Globus pallidus (tissue), 1 donor: Measurements from ENCODE around the gene CEP170.
A peak's percentile ranks its signal among the peaks of the same experiment; 100 is the strongest.
"Not testable (repeated sequence)": the region's sequence is repeated elsewhere in the genome, so short reads cannot be mapped to it uniquely, and the experiment has no call there.

Experiments used
- DNase-seq: peaks from one replicate; pipeline ENCODE4 v3.0.0-alpha.2; 2015; ENCODE audit warnings: low spot score

The CEP170 gene

DNA sequence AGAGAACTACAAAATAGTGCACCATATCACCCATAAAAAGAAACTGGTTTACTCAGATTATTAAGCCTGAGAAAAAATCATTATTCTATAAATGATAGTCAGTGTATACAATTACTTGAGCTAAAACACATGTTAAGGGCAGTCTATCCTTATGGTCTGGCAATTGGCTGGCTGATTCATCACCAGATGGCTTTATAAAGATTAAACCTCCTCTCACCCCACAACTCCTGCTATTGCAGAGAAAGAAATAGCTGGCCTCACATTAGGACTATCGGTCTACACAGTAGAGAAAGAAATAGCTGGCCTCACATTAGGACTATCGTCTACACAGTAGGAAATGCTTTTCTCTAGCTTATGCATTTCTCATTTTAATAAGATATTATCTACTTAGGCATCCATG lies 21.2 kb downstream of the CEP170 start:
- no peak for DNase-seq

DNA sequence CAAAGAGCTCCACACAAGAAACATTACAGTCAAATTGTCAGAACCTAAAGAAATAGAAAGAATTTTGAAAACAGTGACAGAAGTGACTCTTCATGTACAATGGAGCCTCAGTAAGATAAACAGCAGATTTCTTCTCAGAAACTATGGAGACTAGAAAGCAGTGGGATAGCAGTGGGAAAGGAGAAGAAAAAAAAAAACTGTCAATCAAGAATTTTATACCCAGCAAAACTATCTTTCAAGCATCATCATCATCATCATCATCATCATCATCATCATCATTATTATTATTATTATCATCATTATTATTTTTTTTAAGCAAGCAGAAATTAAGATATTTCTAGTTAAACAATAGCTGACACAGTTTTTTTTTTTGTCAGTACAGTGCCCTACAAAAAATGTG lies 24.2 kb downstream of the CEP170 start:
- no peak for DNase-seq

DNA sequence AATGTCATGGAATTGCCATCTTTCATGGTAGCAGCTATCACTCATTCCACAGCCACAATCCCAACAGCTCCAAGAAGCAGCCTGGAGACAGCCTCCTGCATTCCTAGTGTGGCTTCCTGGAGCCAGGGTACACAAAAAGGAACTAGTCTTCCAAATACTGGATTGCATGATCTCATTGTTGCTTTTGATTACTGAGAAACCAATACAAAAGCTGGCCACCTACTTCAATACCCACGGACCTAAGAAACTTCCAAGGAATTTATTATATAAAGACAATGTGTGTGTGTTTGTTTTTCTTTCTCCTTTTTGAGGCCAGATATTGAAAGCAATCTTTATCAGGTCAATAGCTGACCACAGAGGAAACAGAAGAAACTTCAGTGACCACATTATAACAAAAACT lies 25.6 kb downstream of the CEP170 start:
- no peak for DNase-seq

DNA sequence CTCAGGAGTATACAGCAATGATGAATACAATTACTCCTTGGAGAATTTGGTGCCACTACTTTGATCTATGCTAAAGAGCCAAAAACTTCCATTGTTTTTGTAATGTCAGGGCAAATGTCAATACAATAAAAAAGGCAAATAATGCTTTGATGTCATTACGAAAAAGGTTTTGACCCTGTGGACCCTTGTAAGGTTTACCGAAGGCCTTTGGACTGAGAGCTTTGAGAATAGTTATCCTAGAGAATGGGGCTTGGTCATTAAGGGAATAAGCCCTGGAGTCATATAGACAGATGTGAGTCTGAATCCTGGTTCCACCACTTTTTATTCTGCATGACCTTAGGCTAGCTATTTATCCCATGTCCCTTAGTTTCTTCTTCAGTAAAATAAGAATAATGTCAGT lies 27.5 kb downstream of the CEP170 start:
- DNase-seq, result no peak

DNA sequence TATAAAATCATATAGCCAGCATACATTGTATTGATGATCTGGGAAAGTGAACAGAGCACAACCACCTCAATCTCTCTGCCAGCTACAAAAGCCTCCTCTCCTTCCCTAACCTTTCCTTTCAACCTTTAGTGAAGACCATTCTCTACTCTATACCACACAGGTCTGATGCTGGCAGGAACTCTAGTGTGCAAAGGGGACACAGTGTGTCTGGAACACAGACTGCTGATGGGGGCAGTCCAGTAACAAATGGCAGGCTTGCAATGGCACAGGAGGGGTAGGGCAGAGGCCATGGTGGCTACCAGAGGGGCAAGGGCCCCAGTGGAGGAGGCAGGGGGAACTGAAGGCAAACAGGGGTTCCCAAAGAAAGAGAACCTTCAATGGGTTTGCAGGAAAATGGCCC lies 37.0 kb downstream of the CEP170 start:
- no peak for DNase-seq

DNA sequence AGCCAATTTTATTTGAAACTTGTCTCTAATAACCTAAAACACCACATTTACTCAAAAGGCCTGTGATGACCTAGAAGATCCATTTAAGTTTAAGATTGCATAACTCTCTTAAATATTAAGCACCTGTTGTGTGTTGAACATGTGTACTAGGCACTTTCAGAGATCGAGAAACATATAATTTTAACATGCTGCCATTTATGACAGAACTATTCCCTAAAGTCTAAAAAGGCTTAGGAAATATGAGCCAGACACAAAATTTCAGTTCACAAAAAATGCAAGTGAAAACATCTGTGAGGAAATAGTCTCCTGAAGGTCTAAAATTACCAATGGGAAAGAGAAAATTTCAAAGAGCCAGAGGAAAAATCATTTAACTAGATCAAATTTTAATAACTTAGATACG lies 37.7 kb downstream of the CEP170 start:
- no peak for DNase-seq

DNA sequence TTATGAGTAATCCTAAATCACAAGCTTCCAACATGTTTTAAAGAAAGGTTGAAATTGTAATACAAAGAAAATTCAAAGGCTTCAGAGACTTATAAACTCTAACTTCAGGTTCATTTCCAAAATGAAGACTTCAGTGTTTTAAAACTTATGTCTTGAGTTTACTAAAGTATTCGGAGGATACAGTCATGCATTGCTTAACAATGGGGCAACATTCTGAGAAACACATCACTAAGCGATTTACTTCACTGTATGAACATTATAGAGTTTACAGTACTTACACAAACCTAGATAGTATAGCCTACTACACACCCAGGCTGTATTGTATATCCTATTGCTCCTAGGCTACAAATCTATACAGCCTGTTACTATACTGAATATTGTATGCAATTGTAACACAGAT lies 38.3 kb downstream of the CEP170 start:
- no peak for DNase-seq

DNA sequence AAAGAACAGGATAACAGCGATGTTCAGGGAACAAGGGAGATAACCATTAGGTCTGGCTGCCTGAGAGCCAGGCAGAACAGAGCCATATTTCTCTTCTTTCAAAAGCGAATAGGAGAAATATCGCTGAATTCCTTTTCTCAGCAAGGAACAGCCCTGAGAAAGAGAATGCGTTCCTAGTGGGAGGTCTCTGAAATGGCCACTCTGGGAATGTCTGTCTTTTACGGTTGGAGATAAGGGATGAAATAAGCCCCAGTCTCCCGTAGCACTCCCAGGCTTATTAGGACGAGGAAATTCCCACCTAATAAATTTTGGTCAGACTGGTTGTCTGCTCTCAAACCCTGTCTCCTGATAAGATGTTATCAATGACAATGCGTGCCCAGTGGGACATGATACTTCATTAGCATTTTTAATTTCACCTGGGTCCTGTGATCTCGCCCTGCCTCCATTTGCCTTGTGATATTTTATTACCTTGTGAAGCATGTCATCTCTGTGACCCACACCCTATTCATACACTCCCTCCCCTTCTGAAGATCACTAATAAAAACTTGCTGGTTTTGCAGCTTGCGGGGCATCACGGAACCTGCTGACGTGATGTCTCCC lies 39.7 kb downstream of the CEP170 start:
- not testable (repeated sequence) for DNase-seq

DNA sequence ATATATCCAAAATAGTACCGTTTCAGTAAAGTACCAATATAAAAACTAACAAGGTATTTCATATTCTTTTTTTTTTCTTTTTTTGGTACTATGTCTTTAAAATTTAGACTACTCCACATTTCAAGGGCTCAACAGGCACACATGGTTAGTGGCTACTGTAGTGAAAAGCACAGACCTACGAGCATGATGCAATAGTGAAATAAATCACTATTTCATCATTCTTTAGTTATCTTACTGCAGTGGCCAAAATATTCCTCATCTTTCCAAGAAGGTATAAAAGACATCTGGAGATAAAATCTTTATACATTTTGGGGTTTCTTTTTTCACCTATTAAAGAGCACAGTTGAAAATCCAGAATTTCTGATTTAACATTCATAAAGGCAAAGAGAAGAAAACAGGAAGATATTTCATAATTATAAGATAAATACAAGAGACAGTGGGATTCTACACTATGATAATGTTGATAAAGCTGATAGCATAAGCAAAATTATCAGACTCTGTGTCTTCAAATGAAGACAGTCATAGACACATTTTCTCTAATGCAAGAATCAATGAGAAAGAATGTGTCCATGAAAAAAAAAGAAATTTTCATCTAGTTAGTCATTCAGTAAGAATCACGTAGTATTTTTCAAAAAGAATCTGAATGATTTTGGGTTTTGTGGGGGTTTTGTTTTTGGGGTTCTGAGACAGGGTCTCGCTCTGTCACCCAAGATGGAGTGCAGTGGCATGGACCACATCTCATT lies 41.9 kb downstream of the CEP170 start:
- no peak for DNase-seq

DNA sequence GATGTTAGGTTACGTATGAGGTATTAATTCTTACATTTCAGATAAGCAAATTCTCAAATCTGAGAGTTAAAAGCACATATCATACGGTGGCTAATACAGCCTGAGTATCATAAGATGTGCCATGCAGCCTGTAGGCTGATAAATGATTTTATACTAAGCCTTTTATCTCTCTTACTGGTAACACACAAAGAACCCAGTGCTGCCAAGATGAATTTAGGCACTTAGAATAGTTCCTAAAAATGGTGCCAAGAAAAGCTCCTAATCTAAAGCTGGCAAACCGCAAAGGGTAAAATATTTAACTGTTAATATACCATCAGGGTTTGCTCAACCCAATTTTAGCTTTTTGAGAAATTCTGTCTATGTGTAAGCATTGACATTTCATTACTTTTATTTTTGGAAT lies 43.1 kb downstream of the CEP170 start:
- DNase-seq, result not testable (repeated sequence)

DNA sequence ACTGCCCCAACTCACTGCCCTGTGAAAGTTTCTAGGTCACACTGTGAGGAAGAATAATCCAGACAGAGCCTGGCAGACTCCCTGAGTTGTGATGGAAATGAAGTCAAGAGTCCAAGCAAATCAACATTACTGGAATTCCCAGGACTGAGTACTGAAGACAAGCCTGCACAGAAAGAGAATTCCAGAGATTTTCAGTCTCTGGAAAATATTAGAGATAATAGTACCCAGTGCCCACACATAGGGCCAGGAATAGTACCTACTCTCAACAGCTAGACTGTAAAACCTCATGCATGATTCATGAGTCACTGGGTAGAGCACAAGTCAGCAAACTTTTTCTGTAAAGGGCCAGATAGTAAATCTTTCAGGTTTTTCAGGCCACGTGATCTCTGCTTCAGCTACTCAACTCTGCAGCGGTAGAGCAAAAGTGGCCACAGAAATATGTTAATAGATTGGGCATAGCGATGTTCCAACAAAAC lies 50.0 kb downstream of the CEP170 start:
- not testable (repeated sequence) for DNase-seq

DNA sequence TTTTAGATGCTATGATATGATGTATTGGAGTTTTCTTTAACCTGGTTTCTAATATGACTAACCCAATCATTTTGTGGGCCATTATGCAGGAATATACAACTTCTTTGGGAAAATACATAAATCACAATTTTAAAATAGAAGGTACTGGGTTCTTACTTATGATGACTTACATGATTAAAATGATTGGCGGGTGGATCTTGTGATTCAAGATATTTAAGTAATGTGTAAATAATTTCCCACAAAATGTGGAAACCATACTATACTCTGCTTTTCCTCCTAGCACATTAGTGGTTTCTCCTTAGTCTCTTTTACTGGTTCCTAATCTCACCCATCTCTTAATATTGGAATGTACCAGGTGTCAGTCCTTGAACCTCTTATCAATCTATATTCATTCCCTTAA lies 50.7 kb downstream of the CEP170 start:
- not testable (repeated sequence) for DNase-seq

DNA sequence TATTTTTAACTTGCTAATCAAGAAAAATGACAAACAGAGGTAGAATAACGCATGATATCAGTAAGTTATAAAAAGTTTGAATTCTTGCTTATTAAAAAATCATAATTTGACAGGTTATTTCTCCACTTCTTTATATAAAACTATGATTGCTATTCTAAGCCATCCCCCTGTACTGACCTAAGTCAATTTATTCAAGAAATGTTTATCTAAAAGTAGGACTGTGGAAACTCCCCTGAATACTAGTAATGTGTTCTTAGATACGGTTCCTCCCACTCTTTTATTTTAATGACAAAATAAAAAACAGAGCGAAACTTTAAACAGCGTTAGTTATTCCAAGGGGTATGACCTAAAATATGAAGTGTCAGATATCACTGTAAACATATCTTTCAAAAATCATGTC lies 51.9 kb downstream of the CEP170 start:
- not testable (repeated sequence) for DNase-seq

DNA sequence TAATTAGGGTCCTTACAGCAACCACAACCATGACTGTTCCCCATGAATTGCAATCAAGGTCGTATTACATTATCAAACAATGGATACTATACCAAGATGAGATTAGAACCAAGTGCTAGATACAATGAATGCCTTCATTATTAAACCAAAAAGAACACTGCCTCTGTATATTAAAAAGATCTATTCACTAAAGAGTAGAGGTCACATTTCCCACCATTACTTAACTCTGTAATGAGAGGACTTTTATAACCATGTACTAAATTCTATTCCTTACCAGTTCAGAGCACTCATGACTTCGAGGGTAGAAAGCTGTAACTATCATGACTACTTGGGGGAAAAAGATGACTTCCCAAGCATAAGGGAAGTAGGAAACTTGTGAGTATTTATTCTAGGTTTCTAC lies 53.8 kb downstream of the CEP170 start:
- DNase-seq, result not testable (repeated sequence)

DNA sequence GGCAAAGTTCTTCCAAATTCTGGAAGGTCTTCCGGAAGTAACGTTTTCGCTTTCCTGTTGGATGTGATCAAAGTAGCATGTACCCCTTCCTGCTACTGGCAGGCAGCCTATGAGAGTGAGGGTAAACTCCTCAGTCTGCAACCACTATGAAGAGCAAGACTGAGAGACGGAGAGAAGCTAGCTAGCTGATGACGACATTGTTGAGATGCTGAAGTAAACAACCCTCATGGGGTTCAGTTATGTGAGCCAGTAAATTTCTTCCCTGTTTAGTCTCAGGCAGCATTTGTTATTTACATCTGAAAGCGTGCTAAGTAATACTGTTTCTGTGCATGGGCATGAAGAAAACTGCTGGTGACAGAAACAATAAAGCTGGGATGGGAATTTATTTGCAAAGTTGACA lies 57.6 kb downstream of the CEP170 start:
- not testable (repeated sequence) for DNase-seq

DNA sequence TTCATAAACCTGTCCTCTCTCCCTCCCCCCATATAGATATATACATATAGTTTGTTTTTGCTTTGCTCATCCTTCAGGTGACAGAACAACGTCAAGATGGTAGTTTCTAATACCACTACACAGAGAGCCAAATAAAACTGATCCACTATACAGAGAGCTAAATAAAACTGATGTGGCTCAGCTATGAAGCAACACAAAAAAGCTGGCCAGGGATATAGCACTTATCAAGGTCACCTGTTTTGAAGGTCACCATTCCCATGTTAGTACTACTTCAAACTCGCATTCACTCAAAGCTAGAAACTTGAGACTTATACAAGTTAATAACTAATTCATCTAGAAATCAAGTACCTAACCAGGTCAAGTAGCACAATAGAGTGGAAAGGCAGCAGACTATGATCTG lies 61.8 kb downstream of the CEP170 start:
- not testable (repeated sequence) for DNase-seq

DNA sequence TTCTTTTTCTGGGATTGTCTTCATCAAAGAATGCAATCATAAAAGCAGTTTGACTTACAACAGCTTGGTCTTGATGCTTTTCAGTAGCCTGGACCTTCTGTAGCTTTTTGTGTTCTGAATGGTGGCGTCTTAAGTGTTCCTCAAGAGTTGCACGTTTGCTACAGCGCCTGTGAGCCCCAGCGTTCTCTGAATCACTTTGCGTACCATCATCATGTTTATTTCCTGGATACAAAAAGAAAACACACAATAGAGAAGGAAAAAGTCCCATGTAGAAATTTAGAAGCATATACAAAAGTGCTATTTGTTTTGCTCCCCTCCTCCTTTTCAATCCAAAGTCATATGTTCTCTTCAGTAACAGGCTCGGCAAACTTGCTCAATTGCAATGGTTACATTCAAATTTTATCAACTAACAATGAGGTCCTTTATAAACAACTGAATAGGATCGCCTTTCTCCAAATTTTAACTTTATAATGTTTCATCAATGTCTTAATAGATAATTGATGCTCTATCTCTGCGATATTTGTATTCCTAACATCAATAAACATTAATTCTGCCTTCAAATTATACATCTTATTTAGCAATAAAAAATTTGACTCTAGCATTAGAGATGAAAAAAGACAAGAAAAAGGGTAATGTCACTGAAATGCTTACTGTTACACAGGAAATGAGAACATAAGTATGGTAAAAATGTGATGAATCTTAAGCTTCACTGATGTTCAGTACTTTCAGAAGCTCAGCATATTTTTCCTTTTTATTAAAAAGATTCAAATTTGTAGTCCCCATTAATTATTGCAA lies 68.7 kb downstream of the CEP170 start:
- peak; percentile 79 for DNase-seq

DNA sequence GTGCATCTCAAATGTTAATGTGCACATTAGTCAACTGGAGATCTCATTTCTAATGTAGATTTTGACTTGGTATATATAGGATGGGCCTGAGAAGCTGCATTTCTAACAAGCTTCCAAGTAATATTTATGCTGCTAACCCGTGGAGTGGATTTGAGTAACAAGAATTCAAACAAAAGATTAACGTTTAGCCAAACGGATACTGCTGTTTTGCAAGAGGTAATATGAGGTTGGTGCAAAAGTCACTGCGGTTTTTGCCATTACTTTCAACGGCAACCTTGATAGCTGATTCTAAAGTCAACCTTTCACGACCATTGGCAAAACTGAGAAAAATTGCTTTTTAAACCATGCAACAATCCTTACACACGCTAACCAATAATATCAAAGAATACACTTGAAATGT lies 70.3 kb downstream of the CEP170 start:
- DNase-seq, result not testable (repeated sequence)

DNA sequence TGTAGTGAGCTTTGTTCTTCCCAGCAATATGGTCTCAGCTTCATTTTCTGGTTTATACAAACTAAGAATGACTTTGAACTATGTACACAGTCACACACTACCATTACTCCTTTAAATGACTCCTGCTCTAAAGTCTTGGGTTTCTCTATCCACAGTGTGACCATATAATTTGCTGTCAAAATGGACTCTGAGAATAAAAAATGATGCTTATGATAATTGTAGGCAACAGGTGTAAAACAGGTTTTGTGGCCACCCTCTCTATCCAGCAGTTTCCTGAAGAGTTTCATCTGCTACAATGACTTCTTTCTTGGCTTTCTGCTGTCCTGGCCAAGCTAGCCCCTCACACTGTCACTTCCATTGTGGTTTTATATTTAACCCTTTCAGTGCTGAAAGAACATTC lies 71.4 kb downstream of the CEP170 start:
- DNase-seq, result not testable (repeated sequence)

DNA sequence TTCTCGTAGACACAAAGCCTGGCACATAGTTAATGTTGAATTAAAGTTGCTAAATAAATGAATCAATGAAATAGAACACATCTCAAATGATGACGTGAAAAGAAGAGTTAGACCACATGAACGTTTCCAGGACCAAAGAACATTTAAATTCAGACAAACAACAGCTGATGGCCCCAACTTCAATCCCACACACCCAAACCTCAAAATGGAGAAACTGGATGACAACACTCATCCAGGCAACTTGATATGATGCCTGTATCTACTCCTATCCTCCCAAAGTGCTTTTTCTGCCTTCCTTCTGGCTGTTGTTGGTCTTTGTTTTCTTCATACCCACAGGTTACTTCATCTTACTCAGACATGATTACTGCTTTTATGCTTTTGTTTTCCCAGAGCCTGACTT lies 71.9 kb downstream of the CEP170 start:
- not testable (repeated sequence) for DNase-seq

DNA sequence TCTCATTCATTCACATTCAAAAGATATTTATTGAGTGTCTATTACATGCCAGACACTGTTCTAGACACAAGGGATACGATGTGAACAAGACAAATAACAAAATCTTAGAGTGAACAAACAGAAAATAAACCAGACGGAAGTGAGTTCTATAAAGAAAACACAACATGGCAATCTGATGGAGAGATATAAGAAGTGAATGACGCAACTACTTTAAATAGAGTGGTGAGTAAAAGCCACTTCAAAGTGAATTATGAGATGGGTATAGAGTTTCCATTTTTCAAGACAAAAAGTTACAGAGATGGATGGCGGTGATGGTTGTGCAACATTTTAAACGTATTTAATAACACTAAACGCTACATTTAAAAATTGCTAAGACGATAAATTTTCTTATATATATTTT lies 75.4 kb downstream of the CEP170 start:
- no peak for DNase-seq

DNA sequence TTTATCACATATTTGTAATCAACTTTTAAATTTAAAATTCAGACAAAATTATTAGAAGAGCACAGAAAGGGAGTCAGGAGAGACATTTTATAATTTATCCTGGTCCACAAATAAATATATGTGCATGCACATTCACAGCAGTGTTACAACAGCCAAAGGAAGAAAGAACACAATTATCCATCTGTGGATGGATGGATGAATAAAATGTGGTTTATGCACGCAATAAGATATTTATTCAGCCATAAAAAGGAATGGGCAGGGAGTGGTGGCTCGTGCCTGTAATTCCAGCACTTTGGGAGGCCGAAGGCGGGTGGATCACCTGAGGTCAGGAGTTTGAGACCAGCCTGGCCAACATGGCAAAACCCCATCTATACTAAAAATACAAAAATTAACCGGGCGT lies 77.3 kb downstream of the CEP170 start:
- not testable (repeated sequence) for DNase-seq
